Measurements from ENCODE around the gene DGCR8.

- TF ChIP-seq CTCF (conservative IDR thresholded peaks at IDR 0.05; ENCODE audit: low read depth, low read length) (no peak), POLR2A (IDR thresholded peaks at IDR 0.05; ENCODE audit: low read depth, low read length) (no peak), RFX5 (IDR thresholded peaks at IDR 0.05; ENCODE audit: low read depth, low read length) (no peak), CEBPB (IDR thresholded peaks at IDR 0.05; ENCODE audit: low read depth, low read length) (no peak), BHLHE40 (IDR thresholded peaks at IDR 0.05; ENCODE audit: low read depth, low read length) (no peak), RCOR1 (IDR thresholded peaks at IDR 0.05; ENCODE audit: insufficient replicate concordance, low read length) (no peak), MAFK (IDR thresholded peaks at IDR 0.05; ENCODE audit: low read depth, low read length) (no peak), MXI1 (IDR thresholded peaks at IDR 0.05; ENCODE audit: borderline replicate concordance, low read depth, low read length) (peak; percentile 35; the same call in 1 of the 2 replicates)
Measured at GRCh38 chr22:20117633-20118299, 37.7 kb downstream of the DGCR8 start.
